ENCODE measurements around the gene MRGPRE.

The MRGPRE gene

GRCh38 chr11:3182462-3182852 lies 49.8 kb downstream of the MRGPRE start:
- DNase-seq (ENCODE audit: low read depth in 1 of 2, low spot score in 1 of 2): no peak

DNA sequence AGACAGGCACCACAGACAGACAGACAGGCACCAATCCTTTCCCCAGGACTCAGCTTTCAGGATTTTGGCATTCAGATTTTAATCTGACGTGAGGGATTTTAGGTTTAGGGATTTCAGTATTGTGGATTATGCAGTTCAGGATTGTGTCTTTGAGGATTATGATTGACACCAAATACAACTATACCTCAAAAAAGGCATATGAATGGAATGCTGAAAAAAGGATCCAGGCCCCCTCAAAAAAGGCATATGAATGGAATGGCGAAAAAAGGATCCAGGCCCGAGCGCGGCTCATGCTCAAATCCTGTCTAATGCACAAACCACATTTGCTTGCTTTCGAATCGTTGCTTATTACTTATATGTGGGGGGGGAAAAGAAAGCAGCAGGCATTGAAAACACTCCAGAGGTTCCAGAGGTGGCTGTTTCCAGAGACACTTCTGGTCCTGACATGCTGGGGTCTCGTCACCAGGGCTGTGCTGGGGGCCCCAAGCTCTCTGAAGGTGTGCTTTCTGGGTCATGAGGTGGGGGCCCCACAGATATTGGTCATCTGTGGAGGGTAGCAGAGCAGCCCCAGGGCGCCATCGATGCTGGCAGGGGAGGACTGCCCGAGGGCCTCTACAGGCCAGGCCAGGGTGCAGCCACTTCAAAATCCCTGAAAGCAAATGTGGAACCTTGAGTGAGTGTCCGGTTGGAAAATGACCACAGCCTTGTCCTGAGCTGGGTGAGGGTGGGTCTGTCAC lies 50.3 kb downstream of the MRGPRE start:
- DNase-seq (ENCODE audit: low read depth in 1 of 2, low spot score in 1 of 2): no peak

GRCh38 chr11:3180869-3181268 lies 51.3 kb downstream of the MRGPRE start:
- DNase-seq (ENCODE audit: low read depth in 1 of 2, low spot score in 1 of 2): no peak

- DNase-seq (ENCODE audit: low read depth in 1 of 2, low spot score in 1 of 2): no peak
These were observed 53.9 kb downstream of the MRGPRE start for GRCh38 chr11:3178349-3178748.

DNA sequence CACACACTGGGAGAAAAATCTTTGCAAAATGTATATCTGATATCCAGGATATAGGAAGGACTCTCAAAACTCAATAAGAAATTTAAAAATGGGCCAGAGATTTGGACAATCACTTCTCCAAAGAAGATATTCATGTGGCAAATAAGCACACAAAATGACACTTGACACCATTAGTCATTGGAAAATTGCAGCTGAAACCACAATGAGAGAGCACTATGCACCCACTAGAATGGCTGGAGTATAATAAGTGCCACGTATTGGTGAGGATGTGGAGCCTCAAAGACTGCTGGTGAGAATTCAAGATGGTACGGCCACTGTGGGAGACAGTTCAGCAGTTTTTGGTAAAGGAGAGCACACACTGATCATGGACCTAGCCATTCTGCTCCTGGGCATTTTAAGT lies 54.3 kb downstream of the MRGPRE start:
- DNase-seq (ENCODE audit: low read depth in 1 of 2, low spot score in 1 of 2): no peak

All from activated T-helper 1 cell treated with anti-CD3 and anti-CD28 coated beads, Interleukin-2, amount 50 U/mL, for 16 hours (primary cell).